ENCODE data around the gene PPP2R5A.

The PPP2R5A gene

GRCh38 chr1:212291505-212292134 is 6.4 kb downstream of the PPP2R5A start:
- H3K27ac ChIP-seq = peak overlapping the region; percentile 32; the same call in 1 of the 2 replicates

DNA sequence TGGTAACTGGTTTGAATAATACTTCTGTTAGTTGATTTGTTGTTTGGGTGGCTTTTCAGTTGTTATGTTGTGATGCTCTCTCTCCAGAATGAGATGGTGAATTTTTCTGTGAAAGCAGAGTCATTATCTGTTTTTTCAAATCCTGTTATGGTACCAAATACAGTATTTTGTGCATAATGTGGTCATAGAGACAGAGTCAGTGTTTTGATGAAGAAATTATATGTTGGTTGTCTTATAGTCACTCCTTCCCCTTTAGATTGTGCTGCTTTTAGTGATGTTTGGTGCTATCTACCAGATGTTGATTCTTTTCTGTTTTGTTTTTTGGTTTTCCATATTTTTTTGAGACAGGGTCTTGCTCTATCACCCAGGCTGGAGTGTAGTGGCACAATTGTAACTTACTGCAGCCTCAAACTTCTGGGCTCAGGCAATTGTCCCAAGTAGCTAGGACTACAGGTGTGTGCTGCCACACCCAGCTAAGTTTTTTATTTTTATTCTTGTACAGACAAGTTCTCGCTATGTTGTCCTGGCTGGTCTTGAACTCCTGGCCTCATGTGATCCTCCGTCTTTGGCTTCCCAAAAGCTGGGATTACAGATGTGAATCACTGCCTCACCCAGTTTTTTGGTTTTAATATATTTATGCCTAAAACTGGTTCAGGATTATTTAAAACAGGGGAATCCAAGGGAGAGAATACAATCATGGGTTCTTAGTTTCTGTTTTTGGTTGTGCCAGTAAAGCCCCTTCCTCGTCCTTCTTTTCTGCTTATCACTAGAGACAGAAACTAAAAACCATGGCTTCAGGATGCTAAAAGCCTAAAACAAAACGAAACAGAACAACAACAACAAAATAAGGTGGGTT is 7.3 kb downstream of the PPP2R5A start:
- TF ChIP-seq, protein P1, sequence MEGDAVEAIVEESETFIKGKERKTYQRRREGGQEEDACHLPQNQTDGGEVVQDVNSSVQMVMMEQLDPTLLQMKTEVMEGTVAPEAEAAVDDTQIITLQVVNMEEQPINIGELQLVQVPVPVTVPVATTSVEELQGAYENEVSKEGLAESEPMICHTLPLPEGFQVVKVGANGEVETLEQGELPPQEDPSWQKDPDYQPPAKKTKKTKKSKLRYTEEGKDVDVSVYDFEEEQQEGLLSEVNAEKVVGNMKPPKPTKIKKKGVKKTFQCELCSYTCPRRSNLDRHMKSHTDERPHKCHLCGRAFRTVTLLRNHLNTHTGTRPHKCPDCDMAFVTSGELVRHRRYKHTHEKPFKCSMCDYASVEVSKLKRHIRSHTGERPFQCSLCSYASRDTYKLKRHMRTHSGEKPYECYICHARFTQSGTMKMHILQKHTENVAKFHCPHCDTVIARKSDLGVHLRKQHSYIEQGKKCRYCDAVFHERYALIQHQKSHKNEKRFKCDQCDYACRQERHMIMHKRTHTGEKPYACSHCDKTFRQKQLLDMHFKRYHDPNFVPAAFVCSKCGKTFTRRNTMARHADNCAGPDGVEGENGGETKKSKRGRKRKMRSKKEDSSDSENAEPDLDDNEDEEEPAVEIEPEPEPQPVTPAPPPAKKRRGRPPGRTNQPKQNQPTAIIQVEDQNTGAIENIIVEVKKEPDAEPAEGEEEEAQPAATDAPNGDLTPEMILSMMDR (conservative IDR thresholded peaks at IDR 0.05) = no peak
- no peak overlapping the region for H3K27ac ChIP-seq

More at GRCh38 chr1:212291505-212292134, 6.4 kb downstream of the PPP2R5A start:
- TF ChIP-seq, protein P1 (conservative IDR thresholded peaks at IDR 0.05) = peak; percentile 84

- TF ChIP-seq, protein P1 (conservative IDR thresholded peaks at IDR 0.05) = peak; percentile 45
- H3K27ac ChIP-seq = no peak overlapping the region
Measured at GRCh38 chr1:212293579-212293978, 8.4 kb downstream of the PPP2R5A start.

- TF ChIP-seq, protein P1 (conservative IDR thresholded peaks at IDR 0.05) = no peak
Measured at GRCh38 chr1:212294983-212295382, 9.8 kb downstream of the PPP2R5A start.

DNA sequence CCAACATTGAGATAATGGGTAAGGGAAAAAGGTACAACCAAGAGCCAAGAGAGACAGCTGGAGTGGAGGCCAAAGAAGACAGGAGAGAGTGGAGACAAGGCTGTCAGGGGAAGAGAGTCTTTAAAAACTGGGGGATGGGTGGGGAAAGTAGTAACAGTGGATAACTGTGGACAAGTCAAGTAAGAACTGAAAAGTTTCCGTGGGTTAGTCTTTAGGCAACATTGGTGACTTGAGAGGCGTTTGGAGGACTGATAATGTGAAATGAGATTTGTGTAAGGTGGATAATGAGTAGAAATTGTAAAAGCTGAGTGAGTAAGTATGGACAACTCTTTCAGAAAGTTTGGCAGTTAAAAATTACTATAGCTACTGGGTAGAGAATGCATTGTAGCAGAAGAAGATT is 10.4 kb downstream of the PPP2R5A start:
- no peak overlapping the region for H3K27ac ChIP-seq
- TF ChIP-seq, protein P1 (conservative IDR thresholded peaks at IDR 0.05) = no peak

More at GRCh38 chr1:212294983-212295382, 9.8 kb downstream of the PPP2R5A start:
- H3K27ac ChIP-seq = no peak overlapping the region

DNA sequence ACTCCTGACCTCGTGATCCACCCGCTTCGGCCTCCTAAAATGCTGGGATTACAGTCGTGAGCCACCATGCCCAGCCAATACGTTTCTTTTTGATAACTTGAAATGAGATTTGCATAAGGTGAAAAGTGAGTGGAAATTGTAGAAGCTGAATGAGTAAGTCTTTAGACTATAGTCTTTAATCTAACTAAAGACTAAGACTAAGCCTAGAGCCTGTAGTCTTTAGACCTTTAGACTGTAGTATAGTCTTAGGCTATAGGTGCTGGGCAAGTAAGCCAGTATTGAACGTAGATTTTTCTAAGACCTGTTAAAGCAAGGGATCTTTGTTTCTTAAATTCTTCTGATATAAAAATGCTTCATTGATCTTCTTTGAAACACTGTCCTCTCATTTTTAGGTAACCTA is 12.1 kb downstream of the PPP2R5A start:
- no peak overlapping the region for H3K27ac ChIP-seq
- TF ChIP-seq, protein P1 (conservative IDR thresholded peaks at IDR 0.05) = no peak

GRCh38 chr1:212301580-212301979 is 16.4 kb downstream of the PPP2R5A start:
- no peak overlapping the region for H3K27ac ChIP-seq
- TF ChIP-seq, protein P1 (conservative IDR thresholded peaks at IDR 0.05) = no peak

Data from VCaP (cell line).